NCI-H510A treated with DMSO at 0.1 percent for 48 hours (cell line): ENCODE measurements around the gene STX5.
A peak's percentile ranks its signal among the peaks of the same experiment; 100 is the strongest.
"Not testable (repeated sequence)": the region's sequence is repeated elsewhere in the genome, so short reads cannot be mapped to it uniquely, and the experiment has no call there.

Experiments
- DNase-seq: peaks from one replicate; lab custom pipeline; 2025; lab: John Stamatoyannopoulos, UW

The STX5 gene

DNA sequence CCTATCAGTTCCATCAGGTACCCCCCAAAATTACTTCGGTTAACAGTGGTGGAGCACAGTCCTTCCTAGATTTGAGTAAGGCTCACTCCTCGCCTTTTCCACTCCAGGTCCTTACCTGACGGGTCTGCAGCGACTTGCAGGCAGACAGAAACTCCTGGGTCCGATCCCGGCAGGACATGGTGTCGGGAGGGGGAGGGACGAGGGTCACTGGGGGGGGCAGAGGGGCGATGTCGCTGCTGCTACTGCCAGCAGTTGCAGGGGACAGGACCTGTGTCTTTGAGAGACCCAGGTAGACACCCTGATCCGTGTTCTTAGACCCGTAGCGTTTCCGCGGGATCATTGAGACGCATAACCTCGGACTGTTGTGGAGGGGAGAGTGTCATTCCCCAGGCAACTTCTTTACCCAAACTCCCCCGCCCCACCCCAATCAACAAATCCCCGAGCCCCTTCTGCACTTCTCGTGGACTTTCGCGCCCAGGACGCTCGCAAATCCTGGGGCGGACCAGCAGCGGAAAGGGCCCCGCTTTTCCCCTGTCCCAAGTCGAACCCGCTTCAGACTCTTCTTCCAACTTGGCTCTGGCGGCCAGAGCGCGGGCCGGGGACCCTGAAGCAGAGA is 839 bp downstream of the STX5 start:
- no peak for DNase-seq

- DNase-seq: not testable (repeated sequence)
Measured at GRCh38 chr11:62828130-62828529, 3.7 kb downstream of the STX5 start.

DNA sequence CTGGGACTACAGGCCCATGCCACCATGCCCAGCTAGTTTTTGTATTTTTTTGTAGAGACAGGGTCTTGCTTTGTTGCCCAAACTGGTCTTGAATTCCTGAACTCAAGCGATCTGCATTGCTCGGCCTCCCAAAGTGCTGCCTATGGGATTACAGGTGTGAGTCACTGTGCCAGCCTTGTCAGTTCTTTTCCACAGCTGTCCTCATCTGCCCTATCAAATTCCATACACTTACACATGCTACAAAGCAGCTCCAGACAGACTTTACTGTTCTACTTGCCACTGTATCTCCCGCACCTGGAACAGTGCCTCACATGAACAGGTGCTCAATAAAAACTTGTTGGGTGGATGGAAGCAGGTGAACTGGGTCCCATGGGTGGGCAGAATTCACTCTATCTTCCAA is 8.2 kb downstream of the STX5 start:
- DNase-seq: no peak

DNA sequence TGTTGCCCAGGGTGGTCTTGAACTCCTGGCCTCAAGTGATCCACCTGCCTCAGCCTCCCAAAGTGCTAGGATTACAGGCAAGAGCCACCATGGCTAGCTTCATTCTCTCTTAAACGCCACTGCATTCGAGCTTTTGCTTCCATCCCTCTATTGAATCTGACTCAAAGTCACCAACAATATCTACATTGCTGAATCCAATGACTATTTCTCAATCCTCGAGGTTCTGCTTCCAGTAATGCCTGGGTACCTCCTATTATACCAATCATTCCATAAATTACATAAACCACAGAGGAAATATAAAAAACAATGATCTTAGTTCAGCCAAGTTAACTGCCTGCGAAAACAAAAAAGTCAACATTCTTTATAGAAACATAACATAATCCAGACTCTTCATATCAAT is 14.7 kb downstream of the STX5 start:
- DNase-seq: no peak

DNA sequence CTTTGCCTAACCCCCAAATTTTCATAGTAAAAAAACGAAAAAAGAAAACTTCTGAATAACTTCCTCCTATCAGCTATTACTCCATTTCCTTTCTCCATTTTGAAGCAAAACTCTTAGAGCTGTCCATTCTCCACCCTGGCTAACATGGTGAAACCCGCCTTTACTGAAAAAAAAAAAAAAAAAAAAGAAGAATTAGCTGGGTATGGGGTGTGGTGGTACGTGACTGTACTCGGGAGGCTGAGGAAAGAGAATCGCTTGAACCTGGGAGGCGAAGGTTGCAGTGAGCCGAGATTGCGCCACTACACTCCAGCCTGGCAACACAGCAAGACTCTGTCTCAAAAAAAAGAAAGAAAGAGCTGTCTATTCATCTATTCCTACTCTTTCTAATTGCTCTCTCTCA is 15.3 kb downstream of the STX5 start:
- no peak for DNase-seq

DNA sequence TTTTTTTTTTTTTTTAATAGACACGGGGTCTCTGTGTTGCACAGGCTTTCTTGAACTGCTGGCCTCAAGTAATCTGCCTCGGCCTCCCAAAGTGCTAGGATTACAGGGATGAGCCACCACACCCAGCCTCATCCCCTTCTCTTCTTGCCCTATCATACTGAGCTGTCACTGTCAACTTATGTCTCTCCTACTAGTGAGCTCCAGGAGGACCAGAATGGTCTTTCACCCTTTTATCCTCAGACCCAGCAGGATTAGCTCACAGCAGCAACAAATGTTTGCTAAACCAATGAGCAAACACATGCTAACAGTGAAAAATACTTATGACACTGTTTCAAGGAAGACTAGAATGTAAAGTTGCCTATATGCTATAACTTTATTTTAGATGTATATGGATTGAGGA is 20.2 kb downstream of the STX5 start:
- DNase-seq: no peak

- DNase-seq: no peak
Measured at GRCh38 chr11:62810748-62811147, 21.1 kb downstream of the STX5 start.

GRCh38 chr11:62806611-62807121 is 25.2 kb downstream of the STX5 start:
- DNase-seq: no peak

DNA sequence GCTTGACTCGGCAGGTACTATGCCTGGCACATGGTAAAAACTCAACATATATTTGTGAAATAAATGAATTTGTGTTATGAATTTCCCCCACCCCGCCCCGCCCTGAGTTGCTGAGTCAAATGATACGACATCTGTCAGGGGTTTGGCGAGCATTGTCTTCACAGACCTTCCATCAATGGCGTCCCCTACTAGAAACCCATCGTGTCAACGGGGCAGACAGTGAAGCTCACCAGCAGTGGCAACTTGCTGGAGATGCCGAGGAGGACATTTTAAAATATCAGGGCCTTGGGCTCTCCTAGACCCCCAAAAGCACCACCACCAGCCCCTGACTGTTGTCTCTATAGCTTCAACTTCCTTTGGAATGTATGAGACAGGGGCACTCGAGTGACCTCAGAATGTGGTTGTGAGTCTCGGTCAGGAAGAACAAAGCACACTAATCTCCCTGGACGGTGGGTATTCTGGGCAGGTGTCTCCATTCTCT is 25.9 kb downstream of the STX5 start:
- no peak for DNase-seq

- peak; percentile 97 for DNase-seq
Measured at GRCh38 chr11:62805076-62805892, 26.6 kb downstream of the STX5 start, which contains the start of gene NXF1. NXF1 (minus strand) TSS chr11:62805440; CDS start chr11:62805356, 84 bp downstream.

DNA sequence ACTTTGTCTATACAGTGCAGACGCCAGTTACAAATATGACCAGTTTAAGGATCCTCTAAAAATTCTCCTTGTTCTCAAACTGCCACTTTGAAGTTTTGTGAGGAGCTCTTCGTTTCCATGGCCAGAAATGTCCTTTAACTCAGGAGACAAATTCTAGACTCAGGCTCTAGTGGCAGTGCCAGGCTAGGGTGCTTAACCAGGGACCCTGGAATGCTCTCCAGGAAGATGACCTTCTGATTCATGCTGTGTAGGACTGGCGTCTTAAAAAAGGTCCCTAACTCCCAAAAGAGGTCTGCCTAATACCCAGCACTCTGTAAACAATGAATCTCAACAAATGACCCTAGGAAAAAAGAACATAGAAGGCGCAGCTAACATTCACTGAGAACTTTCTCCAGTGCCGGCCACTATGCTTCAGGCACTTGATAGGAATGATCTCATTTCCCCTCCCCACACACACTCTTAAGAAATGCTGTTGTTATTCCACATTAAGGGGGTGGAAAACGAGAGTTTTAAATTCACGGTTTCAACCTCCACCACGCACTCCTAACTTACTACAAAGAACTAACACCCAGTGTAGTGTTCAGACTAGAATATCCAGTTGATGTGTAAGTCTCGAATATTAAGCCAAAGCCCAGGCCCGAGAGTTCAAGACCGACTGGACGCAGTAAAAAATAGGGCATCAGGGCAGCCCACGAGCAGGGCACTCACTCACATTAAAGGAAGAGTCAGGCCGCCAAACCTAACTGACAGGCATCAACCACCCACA is 27.4 kb downstream of the STX5 start:
- no peak for DNase-seq

DNA sequence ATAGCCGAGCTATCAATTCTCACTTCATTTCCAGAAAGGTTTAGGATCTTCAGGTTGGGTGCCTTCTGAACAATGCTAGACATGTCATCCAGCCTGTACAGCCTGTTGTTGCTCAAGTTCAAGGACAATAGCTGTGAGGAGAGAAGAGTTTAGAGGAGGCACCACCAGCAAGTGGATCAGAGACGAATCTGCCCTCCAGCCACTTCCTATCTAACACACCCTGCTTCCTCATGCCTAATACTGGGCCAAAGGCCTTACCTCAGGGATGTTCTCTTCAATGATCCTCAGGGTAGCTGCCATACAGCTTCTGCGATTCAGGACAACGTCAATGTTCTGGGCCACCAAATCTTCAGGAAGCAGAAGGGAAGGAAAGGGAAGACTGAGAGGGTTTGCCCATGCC is 30.8 kb downstream of the STX5 start:
- DNase-seq: no peak

DNA sequence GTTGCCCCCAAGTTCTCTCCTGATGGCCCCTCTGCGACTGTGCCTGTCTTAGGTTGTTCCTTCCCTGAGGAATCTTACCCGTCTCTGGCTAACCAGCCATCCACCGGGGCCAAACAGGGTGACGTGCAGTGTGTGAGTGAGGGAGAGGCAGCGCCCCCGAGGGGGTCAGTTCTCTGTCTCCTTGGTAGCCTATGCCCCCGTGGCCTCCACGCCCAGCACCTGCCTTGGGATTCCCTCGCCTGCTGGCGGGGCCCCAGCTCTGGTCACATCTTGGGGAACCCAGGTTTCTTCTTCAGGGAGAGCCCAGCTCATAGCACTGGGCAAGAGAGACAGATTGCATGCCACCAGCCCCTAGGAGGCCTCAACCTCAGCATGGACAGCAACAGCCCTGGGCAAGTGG is 32.4 kb downstream of the STX5 start:
- DNase-seq: no peak

GRCh38 chr11:62796281-62796680 is 35.6 kb downstream of the STX5 start:
- DNase-seq: no peak

GRCh38 chr11:62794201-62794775 is 37.6 kb downstream of the STX5 start:
- DNase-seq: no peak

- no peak for DNase-seq
Measured at GRCh38 chr11:62792202-62792575, 39.7 kb downstream of the STX5 start.

DNA sequence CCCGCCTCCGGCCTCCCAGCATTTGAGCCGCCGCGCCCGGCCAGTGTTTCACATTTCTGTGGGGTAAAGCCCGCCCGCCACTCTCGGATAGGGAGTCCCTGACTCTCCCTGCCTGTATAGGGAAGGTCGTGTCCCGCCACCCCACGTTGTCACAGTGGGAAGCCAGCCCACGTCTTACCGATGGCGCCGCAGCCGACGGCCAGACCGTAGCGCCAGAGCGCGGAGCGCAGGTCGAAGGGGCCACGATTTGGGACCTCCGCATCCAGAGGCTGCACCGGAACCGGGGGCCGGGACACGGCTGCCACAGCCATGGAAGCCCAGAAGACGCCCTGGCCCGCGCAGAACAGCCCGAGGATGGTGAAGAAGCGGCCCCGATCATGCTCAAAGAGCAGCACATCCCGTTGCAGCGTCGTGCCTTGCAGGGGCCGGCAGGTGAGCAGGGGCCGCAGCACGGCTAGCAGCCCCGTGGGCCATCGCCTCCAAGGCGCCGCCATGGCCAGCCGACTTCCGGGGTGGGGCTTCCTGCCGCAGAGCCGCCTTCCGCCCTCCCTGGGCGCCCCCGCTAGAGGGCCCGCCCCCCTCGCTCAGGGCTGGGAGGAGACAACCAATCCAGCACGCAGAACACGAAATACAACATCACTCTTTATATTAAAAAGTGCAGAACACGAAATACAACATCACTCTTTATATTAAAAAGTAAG is 40.2 kb downstream of the STX5 start, which contains the start of gene TMEM223:
Gene TMEM223 (minus strand): TSS at position 506 of the 701 bp plus-strand sequence. CDS start 12 bp downstream, at position 494.
- DNase-seq: peak; percentile 86

GRCh38 chr11:62789576-62789975 is 42.3 kb downstream of the STX5 start:
- DNase-seq: no peak

- no peak for DNase-seq
Measured at GRCh38 chr11:62788991-62789390, 42.9 kb downstream of the STX5 start.

DNA sequence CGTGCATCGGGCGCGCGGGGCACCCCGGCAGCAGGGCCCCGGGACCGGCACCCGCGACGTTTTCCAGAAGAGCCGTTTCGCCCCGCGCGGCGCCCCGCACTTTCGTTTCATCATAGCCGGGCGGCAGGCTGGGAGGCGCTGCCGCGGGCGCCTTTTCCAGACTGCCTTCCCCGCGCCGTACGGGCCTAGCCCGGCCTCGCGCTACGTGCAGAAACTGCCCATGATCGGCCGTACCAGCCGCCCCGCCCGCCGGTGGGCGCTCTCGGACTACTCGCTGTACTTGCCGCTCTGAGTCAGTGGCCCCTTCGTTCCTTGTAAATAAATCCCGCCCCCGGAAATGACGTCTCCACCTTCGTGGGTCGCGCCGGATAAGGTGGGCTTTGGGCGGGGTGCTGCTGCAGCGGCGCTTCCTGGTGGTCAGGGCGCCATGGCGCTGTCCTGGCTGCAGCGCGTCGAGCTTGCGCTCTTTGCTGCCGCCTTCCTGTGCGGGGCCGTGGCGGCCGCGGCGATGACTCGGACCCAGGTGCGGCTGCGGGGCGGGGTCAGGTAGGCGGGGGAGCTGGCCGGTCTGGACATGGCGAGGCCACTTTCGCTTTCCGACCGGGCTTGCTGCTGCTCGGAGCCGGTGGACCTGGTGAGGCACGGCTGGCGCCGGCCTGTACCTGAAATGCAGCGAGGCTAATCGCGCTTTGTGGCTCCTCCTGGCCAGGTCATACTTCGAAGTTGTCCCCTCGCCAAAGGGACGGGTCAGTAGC is 44.7 kb downstream of the STX5 start, which contains the start of gene TMEM179B:
Gene TMEM179B (plus strand): TSS at position 398 of the 755 bp plus-strand sequence. CDS start 30 bp downstream, at position 428.
- peak; percentile 95 for DNase-seq
